ENCODE data around the gene MPP2. TPM values are rescaled to one million over a fixed set of nuclear protein-coding genes. Genes with fewer than 3 reads are reported as not detected.

MPP2 gene
- total and polyA plus RNA-seq, 2 of the 13 experiments (the other 11 are each of a cell fraction or from before 2014, with no cell fraction given), result 0.20 to 1.7 TPM

GRCh38 chr17:43900183-43900857 is 7.0 kb downstream of the MPP2 start (continued):
- no peak for TF ChIP-seq ZGPAT (CRISPR knock-in tag; IDR thresholded peaks at IDR 0.05)
- no peak for TF ChIP-seq ZNF569 (CRISPR knock-in tag; IDR thresholded peaks at IDR 0.05; ENCODE audit: borderline replicate concordance)
- peak; percentile 85 for TF ChIP-seq SP2 (CRISPR knock-in tag; IDR thresholded peaks at IDR 0.05)
- TF ChIP-seq TOPORS (CRISPR knock-in tag; IDR thresholded peaks at IDR 0.05), result no peak
- 0 out of 2 replicates have a peak, but pooled peaks have one; percentile 14 for TF ChIP-seq HOXA3 (CRISPR knock-in tag; IDR thresholded peaks at IDR 0.05)
- TF ChIP-seq ZNF280B (CRISPR knock-in tag; IDR thresholded peaks at IDR 0.05; ENCODE audit: borderline replicate concordance), result no peak
- TF ChIP-seq ZNF274 (CRISPR knock-in tag; IDR thresholded peaks at IDR 0.05), result no peak
- no peak for TF ChIP-seq ATF6 (CRISPR knock-in tag; conservative IDR thresholded peaks at IDR 0.05)
- TF ChIP-seq ZNF3 (CRISPR knock-in tag; IDR thresholded peaks at IDR 0.05), result no peak
- peak; percentile 54 for TF ChIP-seq ZNF687 (CRISPR knock-in tag; IDR thresholded peaks at IDR 0.05)

Data from HepG2 (cell line).